ENCODE measurements around the gene PLPPR1. TPM values are rescaled to one million over a fixed set of nuclear protein-coding genes. Genes with fewer than 3 reads are reported as not detected.

PLPPR1 gene
- total RNA-seq, 2 donors from 2014 or later = not detected

DNA sequence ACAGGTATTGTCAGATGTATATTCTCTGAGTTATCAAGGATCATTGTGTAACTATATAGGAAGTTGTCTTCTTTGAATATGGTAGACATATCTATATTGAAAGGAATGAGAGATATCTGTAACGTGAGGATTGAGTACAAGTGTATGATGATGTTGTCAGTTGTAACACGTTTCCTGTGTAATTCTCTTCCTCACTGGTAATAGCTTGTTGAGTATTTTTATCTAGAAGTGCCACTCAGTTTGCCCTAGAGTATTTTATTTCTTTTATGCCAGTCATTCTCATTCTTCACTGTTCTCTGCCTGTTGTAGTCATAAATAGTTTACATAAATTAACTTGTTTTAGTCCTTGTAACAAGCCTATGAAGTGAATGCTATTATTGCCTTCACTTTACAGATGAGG lies 184.1 kb downstream of the PLPPR1 start:
- Mint-ChIP-seq H3K27me3 (ENCODE audit: low read depth) (peaks cover 13% of the 10 kb centered on the region), H3K36me3 (ENCODE audit: insufficient read depth in 2 of 2) (no peaks in the 10 kb centered on the region), H3K4me3 (no peak overlapping the region), H3K27ac (no peak overlapping the region), H3K9me3 (no peaks in the 10 kb centered on the region), H3K4me1 (ENCODE audit: low read depth) (no peaks in the 10 kb centered on the region)
- DNase-seq (no peak), ATAC-seq (replicated peaks in 1 of 2) (no peak)

DNA sequence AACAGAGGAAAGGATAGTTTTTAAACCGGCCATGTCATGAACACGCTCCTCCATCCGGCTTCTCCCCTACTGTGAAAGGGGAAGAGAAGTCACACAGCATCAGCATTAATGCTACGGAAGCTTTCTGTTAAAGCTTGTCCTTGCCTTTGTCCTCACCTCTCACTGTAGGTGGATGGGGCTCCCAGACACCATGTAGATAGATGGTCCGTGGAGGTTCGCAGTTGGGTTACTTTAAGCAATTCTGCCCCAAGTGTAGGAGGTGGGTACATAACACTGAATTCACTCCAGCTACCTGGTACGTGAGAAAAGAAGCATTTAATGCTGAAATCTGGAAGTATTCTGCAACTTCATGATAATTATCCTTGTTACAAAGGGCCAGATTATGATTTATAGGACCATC lies 190.5 kb downstream of the PLPPR1 start:
- no peaks in the 10 kb centered on the region for H3K9me3 Mint-ChIP-seq
- no peak overlapping the region for H3K27ac Mint-ChIP-seq
- DNase-seq (no peak), ATAC-seq (replicated peaks in 1 of 2) (no peak)
- H3K4me1 Mint-ChIP-seq (ENCODE audit: low read depth) = no peaks in the 10 kb centered on the region
- no peak overlapping the region for H3K4me3 Mint-ChIP-seq
- peaks cover 13% of the 10 kb centered on the region for H3K27me3 Mint-ChIP-seq (ENCODE audit: low read depth)
- no peaks in the 10 kb centered on the region for H3K36me3 Mint-ChIP-seq (ENCODE audit: insufficient read depth in 2 of 2)

DNA sequence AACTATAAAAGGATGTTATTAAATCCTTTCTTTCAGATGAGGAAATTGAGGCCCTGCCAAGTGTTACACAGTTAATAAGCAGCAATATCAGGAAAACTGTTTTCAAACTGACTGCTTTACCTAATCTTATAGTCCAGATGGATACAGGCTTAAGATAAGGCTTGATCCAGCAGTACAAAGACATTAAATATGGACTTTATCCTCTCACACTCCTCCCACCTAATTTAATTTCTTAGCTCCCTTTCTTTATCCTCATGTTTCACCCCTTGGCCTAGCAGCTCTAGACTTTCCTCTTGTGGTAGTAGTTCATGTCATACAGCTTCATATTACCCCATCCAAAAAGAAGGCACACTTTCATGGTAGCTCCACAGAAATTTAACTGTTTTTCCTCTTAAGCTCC lies 191.8 kb downstream of the PLPPR1 start:
- H3K4me1 Mint-ChIP-seq (ENCODE audit: low read depth) = no peaks in the 10 kb centered on the region
- H3K4me3 Mint-ChIP-seq = no peak overlapping the region
- ATAC-seq (replicated peaks in 1 of 2) (no peak), DNase-seq (no peak)
- H3K36me3 Mint-ChIP-seq (ENCODE audit: insufficient read depth in 2 of 2) = no peaks in the 10 kb centered on the region
- H3K27ac Mint-ChIP-seq = no peak overlapping the region
- H3K9me3 Mint-ChIP-seq = no peaks in the 10 kb centered on the region
- peaks cover 11% of the 10 kb centered on the region for H3K27me3 Mint-ChIP-seq (ENCODE audit: low read depth)

DNA sequence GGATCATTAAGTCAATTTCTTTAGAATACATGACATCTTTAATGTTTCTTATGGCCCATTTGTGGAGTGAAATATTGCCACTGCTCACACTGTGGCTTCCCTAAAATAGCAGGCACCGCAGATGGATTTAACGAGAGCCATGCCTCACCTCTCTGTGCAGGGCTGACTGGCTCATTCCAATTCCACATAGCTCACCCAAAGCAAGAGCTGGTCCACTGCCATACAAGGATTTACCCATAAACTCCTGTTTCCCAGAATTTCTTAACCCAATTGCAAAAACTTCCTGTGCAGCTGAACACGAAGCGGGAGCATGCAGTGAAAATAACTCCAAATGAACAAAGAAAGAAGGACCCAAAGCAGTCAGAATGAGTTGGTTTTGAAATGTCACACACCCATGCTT lies 196.7 kb downstream of the PLPPR1 start:
- H3K4me3 Mint-ChIP-seq = no peak overlapping the region
- DNase-seq = no peak

DNA sequence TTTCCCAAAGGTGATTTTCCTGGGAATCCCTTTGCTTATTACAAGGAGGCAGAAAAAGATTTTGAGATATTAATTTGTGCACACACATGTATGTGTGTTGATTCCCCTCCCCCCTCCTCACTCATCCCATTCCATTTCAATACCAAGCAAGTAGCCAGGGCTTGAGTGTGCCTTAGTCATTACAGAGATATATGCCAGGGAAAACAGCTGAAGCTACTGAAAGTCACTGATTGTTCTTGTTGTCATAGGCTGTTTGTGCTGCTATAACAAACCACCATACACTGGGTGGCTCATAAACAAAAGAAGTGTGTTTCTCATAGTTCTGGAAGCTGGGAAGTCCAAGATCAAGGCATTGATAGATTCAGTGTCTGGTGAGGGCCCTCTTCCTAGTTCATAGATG lies 197.6 kb downstream of the PLPPR1 start:
- ATAC-seq (replicated peaks in 1 of 2) (no peak), DNase-seq (no peak)
- H3K4me1 Mint-ChIP-seq (ENCODE audit: low read depth) = no peaks in the 10 kb centered on the region
- H3K9me3 Mint-ChIP-seq = peaks cover 0 to 2% of the 10 kb centered on the region in 2 donors
- no peak overlapping the region for H3K4me3 Mint-ChIP-seq
- H3K36me3 Mint-ChIP-seq (ENCODE audit: insufficient read depth in 2 of 2) = no peaks in the 10 kb centered on the region
- no peak overlapping the region for H3K27ac Mint-ChIP-seq
- no peaks in the 10 kb centered on the region for H3K27me3 Mint-ChIP-seq (ENCODE audit: low read depth)

More for the DNA sequence above, 196.7 kb downstream of the PLPPR1 start:
- peaks cover 0 to 2% of the 10 kb centered on the region in 2 donors for H3K9me3 Mint-ChIP-seq
- H3K4me1 Mint-ChIP-seq (ENCODE audit: low read depth) = no peaks in the 10 kb centered on the region
- H3K36me3 Mint-ChIP-seq (ENCODE audit: insufficient read depth in 2 of 2) = no peaks in the 10 kb centered on the region
- no peaks in the 10 kb centered on the region for H3K27me3 Mint-ChIP-seq (ENCODE audit: low read depth)
- no peak overlapping the region for H3K27ac Mint-ChIP-seq
- no peak for ATAC-seq (replicated peaks in 1 of 2)

DNA sequence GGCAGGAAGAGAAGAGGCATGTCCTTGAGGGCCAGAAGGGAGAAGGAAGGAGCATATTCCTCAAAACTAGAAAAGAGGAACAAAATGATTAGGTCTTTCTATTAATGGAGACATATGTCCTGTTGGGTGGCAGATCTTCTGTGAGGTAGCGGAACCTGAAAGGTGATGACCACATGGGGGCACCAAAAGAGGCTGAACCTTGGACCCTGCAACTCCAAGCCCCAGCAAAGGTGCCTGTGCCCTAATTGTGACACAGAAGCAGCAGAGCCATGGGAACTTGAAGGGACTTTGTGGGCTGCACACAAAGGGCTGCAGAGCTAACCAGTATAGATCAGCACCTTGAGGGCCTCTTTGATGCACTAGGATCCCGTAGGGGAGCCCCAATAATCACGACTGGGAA lies 198.3 kb downstream of the PLPPR1 start:
- ATAC-seq (replicated peaks in 1 of 2) (no peak), DNase-seq (no peak)
- Mint-ChIP-seq H3K36me3 (ENCODE audit: insufficient read depth in 2 of 2) (no peaks in the 10 kb centered on the region), H3K27ac (no peak overlapping the region), H3K4me3 (no peak overlapping the region), H3K9me3 (peaks cover 0 to 2% of the 10 kb centered on the region in 2 donors), H3K4me1 (ENCODE audit: low read depth) (no peaks in the 10 kb centered on the region), H3K27me3 (ENCODE audit: low read depth) (no peaks in the 10 kb centered on the region)

DNA sequence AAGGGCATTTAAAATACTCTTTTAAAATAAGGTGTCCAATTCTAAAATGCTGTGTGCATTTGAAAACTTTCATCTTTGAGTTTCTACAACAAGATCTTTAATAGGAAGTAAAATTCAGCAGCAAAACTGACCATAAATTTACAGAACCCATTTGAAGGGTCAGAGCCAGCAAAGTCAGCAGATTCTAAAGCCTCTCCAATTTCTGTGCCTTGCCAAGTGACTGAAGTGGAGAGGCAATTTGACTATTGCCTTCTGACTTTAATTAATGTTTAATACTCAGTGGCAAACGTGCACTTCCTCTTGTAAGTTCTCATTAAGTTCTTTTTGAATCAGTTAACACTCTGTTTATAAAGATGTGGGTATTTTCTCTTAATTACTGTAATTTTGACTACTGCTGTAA lies 201.1 kb downstream of the PLPPR1 start:
- Mint-ChIP-seq H3K27me3 (ENCODE audit: low read depth) (no peaks in the 10 kb centered on the region), H3K27ac (no peak overlapping the region), H3K4me3 (no peak overlapping the region), H3K4me1 (ENCODE audit: low read depth) (no peaks in the 10 kb centered on the region), H3K36me3 (ENCODE audit: insufficient read depth in 2 of 2) (no peaks in the 10 kb centered on the region), H3K9me3 (peaks cover 0 to 2% of the 10 kb centered on the region in 2 donors)
- DNase-seq (no peak), ATAC-seq (replicated peaks in 1 of 2) (no peak)

DNA sequence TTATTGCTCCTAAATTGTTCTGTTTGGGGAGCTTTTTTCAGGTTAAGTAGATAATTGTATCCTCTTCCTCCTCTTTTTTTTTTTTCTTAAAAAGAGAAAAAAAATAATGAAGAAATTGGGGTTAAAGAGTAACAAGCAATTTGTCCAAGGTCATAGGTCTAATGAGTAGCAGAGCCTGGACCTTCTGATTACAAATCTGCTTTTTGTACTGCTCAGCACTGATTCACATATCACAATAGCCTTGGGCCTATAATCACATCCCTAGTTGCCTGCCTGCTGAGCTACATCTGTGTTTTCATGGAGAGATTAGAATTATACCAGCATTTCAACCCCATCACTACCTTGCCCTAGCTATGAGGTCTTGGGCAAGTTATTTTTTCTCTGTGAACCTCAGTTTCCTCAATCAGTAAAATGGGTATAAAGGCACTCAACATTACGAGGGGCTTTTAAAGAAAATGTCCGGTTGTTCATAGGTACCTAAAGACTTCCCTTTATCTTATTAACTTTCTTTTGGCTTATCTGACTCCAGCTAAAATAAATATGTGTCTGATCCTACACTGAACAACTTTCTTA lies 204.0 kb downstream of the PLPPR1 start:
- ATAC-seq (replicated peaks in 1 of 2) (no peak), DNase-seq (no peak)
- Mint-ChIP-seq H3K27ac (no peak overlapping the region), H3K27me3 (ENCODE audit: low read depth) (peaks cover 14% of the 10 kb centered on the region), H3K36me3 (ENCODE audit: insufficient read depth in 2 of 2) (no peaks in the 10 kb centered on the region), H3K9me3 (no peaks in the 10 kb centered on the region), H3K4me3 (no peak overlapping the region), H3K4me1 (ENCODE audit: low read depth) (no peaks in the 10 kb centered on the region)

DNA sequence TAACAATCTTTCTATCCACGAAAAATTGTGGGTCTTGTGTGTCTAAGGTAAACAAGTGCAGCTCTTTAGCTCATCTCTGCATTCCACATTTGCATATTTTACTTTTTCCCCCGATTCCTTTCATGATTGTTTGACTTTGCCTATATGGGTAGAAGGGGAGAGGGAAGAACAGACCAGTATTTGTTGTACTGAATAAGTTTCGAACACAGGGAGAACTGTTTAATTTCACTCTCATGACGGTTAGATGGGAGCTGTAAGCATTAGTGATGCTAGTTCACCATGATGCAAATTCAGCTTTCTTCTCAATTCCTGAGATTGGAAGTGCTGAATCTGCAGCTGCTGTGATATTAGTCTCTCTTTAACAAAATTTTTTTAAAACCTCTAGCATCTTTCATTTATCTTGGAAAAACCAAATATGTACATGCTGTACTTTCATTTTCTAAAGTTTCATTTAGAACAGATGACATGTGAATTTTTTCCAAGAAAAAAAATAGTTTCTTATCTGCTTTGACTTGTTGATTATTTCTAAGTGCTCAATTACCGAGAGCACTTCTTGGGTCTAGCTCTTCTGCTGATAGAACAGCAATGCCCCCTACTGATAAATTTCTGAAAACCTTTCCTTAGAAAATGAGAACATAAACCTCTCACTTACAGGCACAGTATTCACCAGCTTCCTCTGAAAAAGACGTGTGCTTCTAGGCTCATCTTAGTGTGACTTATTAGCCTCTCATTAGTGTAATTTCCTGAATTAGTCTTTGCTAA lies 206.8 kb downstream of the PLPPR1 start:
- no peaks in the 10 kb centered on the region for H3K4me1 Mint-ChIP-seq (ENCODE audit: low read depth)
- ATAC-seq (replicated peaks in 1 of 2) (no peak), DNase-seq (no peak)
- H3K27ac Mint-ChIP-seq = no peak overlapping the region
- peaks cover 14% of the 10 kb centered on the region for H3K27me3 Mint-ChIP-seq (ENCODE audit: low read depth)
- peaks cover 0 to 2% of the 10 kb centered on the region in 2 donors for H3K9me3 Mint-ChIP-seq
- H3K4me3 Mint-ChIP-seq = no peak overlapping the region
- no peaks in the 10 kb centered on the region for H3K36me3 Mint-ChIP-seq (ENCODE audit: insufficient read depth in 2 of 2)

DNA sequence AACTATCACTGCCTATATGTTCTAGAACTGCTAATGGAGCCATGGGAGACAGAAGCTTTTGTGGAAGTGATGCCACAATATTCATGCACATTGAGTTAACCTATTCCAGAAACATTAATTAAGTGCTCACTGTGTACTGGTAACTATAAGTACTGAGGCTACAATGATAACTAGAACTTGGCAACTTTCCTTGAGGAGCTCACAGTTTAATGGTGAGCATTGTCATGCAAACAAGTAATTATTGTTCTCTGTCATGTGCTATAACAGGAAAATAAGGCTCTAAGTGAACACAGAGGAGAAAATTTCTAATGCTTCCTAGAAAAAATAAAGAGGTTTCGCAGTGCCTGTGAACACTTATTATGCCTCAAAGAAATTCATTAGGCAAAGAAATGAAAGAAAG lies 214.1 kb downstream of the PLPPR1 start:
- ATAC-seq (replicated peaks in 1 of 2) (no peak), DNase-seq (no peak)
- Mint-ChIP-seq H3K4me3 (no peak overlapping the region), H3K4me1 (ENCODE audit: low read depth) (no peaks in the 10 kb centered on the region), H3K9me3 (peaks cover 0 to 2% of the 10 kb centered on the region in 2 donors), H3K27me3 (ENCODE audit: low read depth) (peaks cover 12% of the 10 kb centered on the region), H3K36me3 (ENCODE audit: insufficient read depth in 2 of 2) (no peaks in the 10 kb centered on the region), H3K27ac (no peak overlapping the region)

DNA sequence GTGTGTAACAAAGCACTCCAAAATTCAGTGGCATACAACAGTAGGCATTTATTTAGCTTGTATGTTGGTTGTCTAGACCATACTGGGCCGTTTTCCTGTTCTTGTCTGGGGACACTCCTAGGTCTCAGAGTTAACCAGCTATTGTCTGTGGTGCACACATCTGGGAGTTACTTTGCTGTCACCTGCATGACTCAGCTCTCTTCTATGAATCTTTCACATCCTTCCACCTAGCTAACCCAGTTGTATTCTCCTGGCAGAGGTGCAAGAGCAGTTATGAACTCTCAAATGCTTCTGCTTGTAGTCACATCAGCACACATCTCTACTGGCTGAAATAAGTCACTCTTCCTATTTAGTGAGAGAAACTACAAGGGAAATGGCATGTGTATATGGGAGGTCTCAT lies 218.2 kb downstream of the PLPPR1 start:
- no peak overlapping the region for H3K27ac Mint-ChIP-seq
- DNase-seq (no peak), ATAC-seq (replicated peaks in 1 of 2) (no peak)
- H3K9me3 Mint-ChIP-seq = no peaks in the 10 kb centered on the region
- H3K4me3 Mint-ChIP-seq = no peak overlapping the region
- H3K4me1 Mint-ChIP-seq (ENCODE audit: low read depth) = no peaks in the 10 kb centered on the region
- H3K36me3 Mint-ChIP-seq (ENCODE audit: insufficient read depth in 2 of 2) = no peaks in the 10 kb centered on the region
- H3K27me3 Mint-ChIP-seq (ENCODE audit: low read depth) = peaks cover 12% of the 10 kb centered on the region

DNA sequence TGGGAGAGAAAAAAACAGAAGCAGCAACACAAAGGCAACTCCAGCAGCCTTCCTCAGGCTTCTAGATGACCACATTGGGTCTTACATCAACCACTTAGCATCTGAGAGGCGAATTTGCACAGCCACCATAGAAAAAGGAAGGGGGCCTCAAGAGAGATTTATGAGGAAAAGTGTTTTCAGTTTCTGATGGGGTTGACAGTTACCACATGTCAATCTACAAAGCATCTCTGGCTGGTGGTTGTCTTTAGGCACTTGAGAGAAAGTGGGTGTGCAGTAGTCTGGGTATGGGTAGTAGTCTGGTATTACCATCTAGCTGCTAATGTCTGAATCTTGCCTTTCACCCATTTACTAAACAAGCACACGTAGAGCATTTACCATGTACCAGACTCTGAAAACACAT lies 218.8 kb downstream of the PLPPR1 start:
- Mint-ChIP-seq H3K4me1 (ENCODE audit: low read depth) (no peaks in the 10 kb centered on the region), H3K4me3 (no peak overlapping the region), H3K27ac (no peak overlapping the region), H3K9me3 (no peaks in the 10 kb centered on the region), H3K27me3 (ENCODE audit: low read depth) (peaks cover 12% of the 10 kb centered on the region), H3K36me3 (ENCODE audit: insufficient read depth in 2 of 2) (no peaks in the 10 kb centered on the region)
- ATAC-seq (replicated peaks in 1 of 2) (no peak), DNase-seq (no peak)

DNA sequence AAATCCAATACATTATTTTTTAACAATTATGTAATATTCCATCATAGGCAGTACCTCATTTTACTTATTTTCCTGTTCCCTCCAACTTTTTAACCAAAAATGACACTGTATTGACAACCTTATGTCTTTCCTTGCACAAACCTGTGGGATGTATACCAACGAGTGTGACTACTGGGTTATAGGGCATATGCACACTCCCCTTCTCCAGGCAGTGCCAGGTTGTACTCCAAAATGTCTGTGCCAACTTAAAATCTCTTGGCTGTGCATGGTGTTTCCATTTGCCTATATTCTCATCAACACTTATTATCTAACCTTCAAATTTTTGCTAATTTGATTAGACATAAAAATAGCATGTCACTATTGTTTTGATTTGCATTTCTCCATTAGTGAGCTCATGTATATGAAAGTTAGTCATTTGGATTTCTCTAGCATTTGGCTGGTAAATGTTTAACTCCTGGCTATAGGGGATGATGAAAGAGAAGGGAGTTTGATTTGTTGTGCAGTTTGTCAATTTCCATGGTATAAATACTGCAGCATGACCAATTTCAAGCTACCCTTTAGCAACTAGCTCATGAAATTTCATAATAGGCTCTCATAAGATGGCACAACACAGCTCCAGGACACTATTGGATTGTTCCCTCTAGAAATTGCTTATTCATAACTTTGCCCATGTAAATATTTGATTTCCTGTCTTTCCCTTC lies 226.4 kb downstream of the PLPPR1 start:
- no peaks in the 10 kb centered on the region for H3K36me3 Mint-ChIP-seq (ENCODE audit: insufficient read depth in 2 of 2)
- H3K27ac Mint-ChIP-seq = no peak overlapping the region
- H3K4me1 Mint-ChIP-seq (ENCODE audit: low read depth) = no peaks in the 10 kb centered on the region
- H3K27me3 Mint-ChIP-seq (ENCODE audit: low read depth) = peaks cover 7% of the 10 kb centered on the region
- H3K9me3 Mint-ChIP-seq = no peaks in the 10 kb centered on the region
- DNase-seq (no peak), ATAC-seq (replicated peaks in 1 of 2) (no peak)
- no peak overlapping the region for H3K4me3 Mint-ChIP-seq

All from activated T-cell treated with anti-CD3 and anti-CD28 coated beads, Interleukin-2, amount 50 U/mL, for 72 hours (primary cell).